ENCODE data around the gene SH3PXD2A.
A peak's percentile ranks its signal among the peaks of the same experiment; 100 is the strongest.
"Not testable (repeated sequence)": the region's sequence is repeated elsewhere in the genome, so short reads cannot be mapped to it uniquely, and the experiment has no call there.

The SH3PXD2A gene

GRCh38 chr10:103666087-103666761 is 189.2 kb downstream of the SH3PXD2A start:
- no peak overlapping the region for H3K4me3 Mint-ChIP-seq
- no peaks in the 10 kb centered on the region for H3K36me3 Mint-ChIP-seq (ENCODE audit: low read depth)
- H3K27me3 Mint-ChIP-seq: no peaks in the 10 kb centered on the region
- no peak for DNase-seq
- peaks cover 24% of the 10 kb centered on the region for H3K4me1 Mint-ChIP-seq (ENCODE audit: low read depth)
- no peaks in the 10 kb centered on the region for H3K9me3 Mint-ChIP-seq
- H3K27ac Mint-ChIP-seq: no peak overlapping the region

GRCh38 chr10:103665162-103665889 is 190.1 kb downstream of the SH3PXD2A start:
- no peaks in the 10 kb centered on the region for H3K9me3 Mint-ChIP-seq
- no peaks in the 10 kb centered on the region for H3K27me3 Mint-ChIP-seq
- H3K4me3 Mint-ChIP-seq: no peak overlapping the region
- peaks cover under 1% of the 10 kb centered on the region for H3K36me3 Mint-ChIP-seq (ENCODE audit: low read depth)
- no peak for DNase-seq
- peaks cover 29% of the 10 kb centered on the region for H3K4me1 Mint-ChIP-seq (ENCODE audit: low read depth)
- peak overlapping the region; percentile 47 for H3K27ac Mint-ChIP-seq

- DNase-seq: no peak
These were observed 191.6 kb downstream of the SH3PXD2A start for GRCh38 chr10:103663802-103664201.

GRCh38 chr10:103663236-103663635 is 192.1 kb downstream of the SH3PXD2A start:
- Mint-ChIP-seq H3K4me3 (no peak overlapping the region), H3K36me3 (ENCODE audit: low read depth) (peaks cover 8% of the 10 kb centered on the region), H3K27me3 (no peaks in the 10 kb centered on the region), H3K27ac (peak overlapping the region; percentile 38), H3K9me3 (no peaks in the 10 kb centered on the region), H3K4me1 (ENCODE audit: low read depth) (peaks cover 22% of the 10 kb centered on the region)
- no peak for DNase-seq

More at GRCh38 chr10:103663802-103664201, 191.6 kb downstream of the SH3PXD2A start:
- Mint-ChIP-seq H3K9me3 (no peaks in the 10 kb centered on the region), H3K4me3 (no peak overlapping the region), H3K27me3 (no peaks in the 10 kb centered on the region), H3K36me3 (ENCODE audit: low read depth) (peaks cover 3% of the 10 kb centered on the region), H3K27ac (no peak overlapping the region), H3K4me1 (ENCODE audit: low read depth) (peaks cover 28% of the 10 kb centered on the region)

GRCh38 chr10:103662704-103663103 is 192.7 kb downstream of the SH3PXD2A start:
- H3K36me3 Mint-ChIP-seq (ENCODE audit: low read depth): peaks cover 11% of the 10 kb centered on the region
- H3K4me1 Mint-ChIP-seq (ENCODE audit: low read depth): peaks cover 21% of the 10 kb centered on the region
- H3K9me3 Mint-ChIP-seq, H3K4me3 Mint-ChIP-seq, H3K27me3 Mint-ChIP-seq, H3K27ac Mint-ChIP-seq, DNase-seq: not testable (repeated sequence)

GRCh38 chr10:103661198-103661950 is 194.0 kb downstream of the SH3PXD2A start:
- H3K4me1 Mint-ChIP-seq (ENCODE audit: low read depth): peaks cover 21% of the 10 kb centered on the region
- H3K27ac Mint-ChIP-seq: peak overlapping the region; percentile 81
- H3K4me3 Mint-ChIP-seq: peak overlapping the region; percentile 88
- H3K36me3 Mint-ChIP-seq (ENCODE audit: low read depth): peaks cover 21% of the 10 kb centered on the region
- no peaks in the 10 kb centered on the region for H3K27me3 Mint-ChIP-seq
- peak; percentile 61 for DNase-seq
- H3K9me3 Mint-ChIP-seq: no peaks in the 10 kb centered on the region

- Mint-ChIP-seq H3K4me1 (ENCODE audit: low read depth) (peaks cover 21% of the 10 kb centered on the region), H3K9me3 (no peaks in the 10 kb centered on the region), H3K36me3 (ENCODE audit: low read depth) (peaks cover 21% of the 10 kb centered on the region), H3K27me3 (no peaks in the 10 kb centered on the region), H3K4me3 (peak overlapping the region; percentile 88), H3K27ac (peak overlapping the region; percentile 94)
- DNase-seq: peak; percentile 70
These were observed 194.8 kb downstream of the SH3PXD2A start for GRCh38 chr10:103660364-103661197.

- Mint-ChIP-seq H3K4me3 (peak overlapping the region; percentile 88), H3K4me1 (ENCODE audit: low read depth) (peaks cover 19% of the 10 kb centered on the region), H3K27me3 (no peaks in the 10 kb centered on the region), H3K27ac (peak overlapping the region; percentile 94), H3K36me3 (ENCODE audit: low read depth) (peaks cover 21% of the 10 kb centered on the region), H3K9me3 (no peaks in the 10 kb centered on the region)
- DNase-seq: no peak
These were observed 195.6 kb downstream of the SH3PXD2A start for GRCh38 chr10:103659674-103660363.

GRCh38 chr10:103658049-103658577 is 197.3 kb downstream of the SH3PXD2A start:
- Mint-ChIP-seq H3K4me3 (no peak overlapping the region), H3K36me3 (ENCODE audit: low read depth) (peaks cover 21% of the 10 kb centered on the region), H3K27me3 (no peaks in the 10 kb centered on the region), H3K27ac (peak overlapping the region; percentile 11), H3K4me1 (ENCODE audit: low read depth) (peaks cover 16% of the 10 kb centered on the region), H3K9me3 (no peaks in the 10 kb centered on the region)
- no peak for DNase-seq

- no peak for DNase-seq
- Mint-ChIP-seq H3K9me3 (no peaks in the 10 kb centered on the region), H3K4me1 (ENCODE audit: low read depth) (peaks cover 15% of the 10 kb centered on the region), H3K27me3 (no peaks in the 10 kb centered on the region), H3K4me3 (no peak overlapping the region), H3K27ac (no peak overlapping the region), H3K36me3 (ENCODE audit: low read depth) (peaks cover 21% of the 10 kb centered on the region)
These were observed 198.2 kb downstream of the SH3PXD2A start for GRCh38 chr10:103657061-103657591.

- H3K27ac Mint-ChIP-seq: no peak overlapping the region
- no peaks in the 10 kb centered on the region for H3K27me3 Mint-ChIP-seq
- peaks cover 18% of the 10 kb centered on the region for H3K36me3 Mint-ChIP-seq (ENCODE audit: low read depth)
These were observed 200.5 kb downstream of the SH3PXD2A start for GRCh38 chr10:103654925-103655324.

GRCh38 chr10:103653581-103654037 is 201.8 kb downstream of the SH3PXD2A start:
- H3K36me3 Mint-ChIP-seq (ENCODE audit: low read depth): peaks cover 17% of the 10 kb centered on the region
- no peak for DNase-seq
- H3K9me3 Mint-ChIP-seq: no peaks in the 10 kb centered on the region
- H3K27ac Mint-ChIP-seq: no peak overlapping the region
- H3K27me3 Mint-ChIP-seq: no peaks in the 10 kb centered on the region
- H3K4me3 Mint-ChIP-seq: no peak overlapping the region
- H3K4me1 Mint-ChIP-seq (ENCODE audit: low read depth): no peaks in the 10 kb centered on the region

More at GRCh38 chr10:103654925-103655324, 200.5 kb downstream of the SH3PXD2A start:
- no peaks in the 10 kb centered on the region for H3K9me3 Mint-ChIP-seq
- no peak overlapping the region for H3K4me3 Mint-ChIP-seq
- peaks cover 7% of the 10 kb centered on the region for H3K4me1 Mint-ChIP-seq (ENCODE audit: low read depth)
- DNase-seq: no peak

GRCh38 chr10:103652599-103653281 is 202.6 kb downstream of the SH3PXD2A start:
- Mint-ChIP-seq H3K27ac (no peak overlapping the region), H3K9me3 (no peaks in the 10 kb centered on the region), H3K27me3 (no peaks in the 10 kb centered on the region)

More at GRCh38 chr10:103652599-103653281, 202.6 kb downstream of the SH3PXD2A start:
- no peak overlapping the region for H3K4me3 Mint-ChIP-seq
- no peak for DNase-seq
- H3K4me1 Mint-ChIP-seq (ENCODE audit: low read depth): no peaks in the 10 kb centered on the region
- peaks cover 11% of the 10 kb centered on the region for H3K36me3 Mint-ChIP-seq (ENCODE audit: low read depth)
